H1 (cell line): ENCODE data around the gene PES1. TPM values are rescaled to one million over a fixed set of nuclear protein-coding genes. Genes with fewer than 3 reads are reported as not detected.

Experiments
- CBX5 ChIP-seq: fragments of 300-800, 300-1000 bp; sonication (generic); IDR thresholded peaks from 2 replicates; pipeline ENCODE4 v1.7.1; 2016; ENCODE audit warnings: antibody characterized with exemption, low read length, low read depth
- YY1 ChIP-seq: IDR thresholded peaks from 2 replicates; pipeline ENCODE4 v1.6.1; 2011; ENCODE audit warnings: low read depth, mild to moderate bottlenecking, low read length
- polyA plus RNA-seq, 7 experiments: library from polyadenylated mRNA; depleted of rRNA in 3 of 7; stranded (reverse) in 5 of 7; unstranded in 2 of 7; fragments of >200 nt in 5 of 7; fragments of 200-250 nt in 2 of 7; gene quantifications; 1 replicate in 5 of 7; 2 replicates in 1 of 7; 4 replicates in 1 of 7; pipeline versions ENCODE4 v1.2.1 to v1.2.3, GENCODE V29; 2011 to 2013; ENCODE audit warnings: missing spikeins in 2 of 7, mixed read lengths in 2 of 7
- total RNA-seq: library from RNA; stranded (reverse); fragmentation: NEBNext Ultra II Directional; extraction: Animal tissue kit (Norgen Biotek cat#: 25700); gene quantifications from 2 replicates; pipeline ENCODE4 v1.2.1, GENCODE V29; 2021

Gene PES1
- total and polyA plus RNA-seq, 2 of the 8 experiments (the other 6 are each of a cell fraction or from before 2014, with no cell fraction given): 121 to 191 TPM

- TF ChIP-seq YY1 (no peak), CBX5 (no peak)
Observed at GRCh38 chr22:30640361-30640760, 48.7 kb upstream of the PES1 start (continued).
